GM12878 (cell line): ENCODE results near the gene DIS3L2. TPM values are rescaled to one million over a fixed set of nuclear protein-coding genes. Genes with fewer than 3 reads are reported as not detected.

Experiments used
- ATAC-seq: fragments of 200-7000 bp; cut with Tn5 transposase; 3 replicates; pipeline ENCODE4 v1.9.1; 2020; ENCODE audit warnings: mild to moderate bottlenecking, moderate library complexity
- BruUV-seq: library from RNA; stranded (reverse); fragments of 400-500 nt; replicated peaks from 2 replicates; lab custom pipeline; 2021; lab: Mats Ljungman, UMichigan
- CTCF ChIA-PET: fragments of 300-600 bp; sonication (Branson Sonifier 250); formaldehyde crosslinking; extraction: SDS; loops from one replicate; lab custom pipeline; 2021; ENCODE audit warnings: inconsistent platforms; lab: Yijun Ruan, JAX
- POLR2A ChIA-PET: fragments of 350-600 bp; formaldehyde crosslinking; extraction: SDS; loops from one replicate; lab custom pipeline; 2021; ENCODE audit warnings: inconsistent platforms; lab: Charles Lee
- RAD21 ChIA-PET: fragments of 300-600 bp; sonication (Branson Sonifier 250); formaldehyde crosslinking; loops from one replicate; lab custom pipeline; 2023; ENCODE audit warnings: antibody characterized with exemption; ENCODE audit not compliant: unreplicated experiment; lab: Charles Lee
- SMC1A ChIA-PET: fragments of 300-600 bp; sonication (Branson Sonifier 250); formaldehyde crosslinking; loops from one replicate; lab custom pipeline; 2023; ENCODE audit not compliant: unreplicated experiment, uncharacterized antibody; lab: Charles Lee
- DNase-seq: peaks from one replicate; pipeline ENCODE4 v3.0.0-alpha.2; 2011; ENCODE audit warnings: low read depth, low spot score
- FAIRE-seq: peaks from 3 replicates; lab custom pipeline; 2011; peaks lifted over from hg19 to GRCh38; lab: Jason Lieb, UNC
- H2AFZ ChIP-seq: 2 replicates; pipeline ENCODE4 v1.6.0; 2011; ENCODE audit warnings: low read depth, low read length, control low read depth; ENCODE audit not compliant: control insufficient read depth
- H3K27ac ChIP-seq: 2 replicates; pipeline ENCODE4 v1.5.1; 2011; ENCODE audit warnings: control low read depth; ENCODE audit not compliant: control insufficient read depth, insufficient read depth
- H3K27me3 ChIP-seq, 2 experiments: replicated peaks in 1 of 2; 2 replicates each; pipeline versions ENCODE4 v1.6.0 to v1.6.1; 2011; ENCODE audit warnings: low read length in 1 of 2; ENCODE audit not compliant: control insufficient read depth in 2 of 2, insufficient read depth in 2 of 2
- H3K36me3 ChIP-seq, 2 experiments: 2 replicates each; pipeline ENCODE4 v1.5.1; 2011; ENCODE audit warnings: low read length in 1 of 2; ENCODE audit not compliant: control insufficient read depth in 2 of 2, insufficient read depth in 2 of 2
- H3K4me1 ChIP-seq: 2 replicates; pipeline ENCODE4 v1.6.1; 2011; ENCODE audit warnings: mild to moderate bottlenecking, low read length, moderate library complexity, mixed read lengths; ENCODE audit not compliant: control insufficient read depth, insufficient read depth
- H3K4me2 ChIP-seq: 2 replicates; pipeline ENCODE4 v1.6.0; 2011; ENCODE audit warnings: control low read depth; ENCODE audit not compliant: control insufficient read depth, insufficient read depth
- H3K4me3 ChIP-seq: fragments of 200-600 bp; sonication (generic); 2 replicates; pipeline ENCODE4 v1.5.1; 2016
- H3K79me2 ChIP-seq: 2 replicates; pipeline ENCODE4 v1.6.0; 2011; ENCODE audit warnings: low read length; ENCODE audit not compliant: control insufficient read depth, insufficient read depth
- H3K9ac ChIP-seq: 2 replicates; pipeline ENCODE4 v1.8.0; 2011; ENCODE audit warnings: low read length, control low read depth, mixed read lengths; ENCODE audit not compliant: control insufficient read depth, insufficient read depth
- H3K9me3 ChIP-seq: replicated peaks from 3 replicates; pipeline ENCODE4 v1.5.1; 2011; ENCODE audit warnings: mild to moderate bottlenecking, low read length; ENCODE audit not compliant: control insufficient read depth, insufficient read depth
- H4K20me1 ChIP-seq: 2 replicates; pipeline ENCODE4 v1.6.0; 2011; ENCODE audit not compliant: control insufficient read depth, insufficient read depth
- CBX3 ChIP-seq: fragments of 200-600 bp; sonication (generic); IDR thresholded peaks from 2 replicates; pipeline ENCODE4 v1.6.1; 2016; ENCODE audit warnings: low read depth, borderline replicate concordance
- HDAC6 ChIP-seq: fragments of 200-600 bp; sonication (generic); IDR thresholded peaks from one replicate; pipeline ENCODE4 v1.8.0; 2017; ENCODE audit warnings: antibody characterized with exemption; ENCODE audit not compliant: unreplicated experiment
- IKZF2 ChIP-seq, 2 experiments: fragments of 450-650 bp; IDR thresholded peaks; 2 replicates each; pipeline ENCODE4 v1.6.1; 2017; ENCODE audit warnings: mild to moderate bottlenecking in 2 of 2, moderate library complexity in 2 of 2
- NFIC ChIP-seq: IDR thresholded peaks from 2 replicates; pipeline ENCODE4 v1.6.1; 2012; ENCODE audit warnings: low read depth, mild to moderate bottlenecking, inconsistent platforms, low read length, moderate library complexity
- PAX5 ChIP-seq: IDR thresholded peaks from 2 replicates; pipeline ENCODE4 v1.6.1; 2011; ENCODE audit warnings: low read depth, low read length, borderline replicate concordance
- POU2F2 ChIP-seq: IDR thresholded peaks from 3 replicates; pipeline ENCODE4 v1.6.1; 2011; ENCODE audit warnings: low read depth, mild to moderate bottlenecking, low read length, borderline replicate concordance
- RAD21 ChIP-seq: IDR thresholded peaks from 2 replicates; pipeline ENCODE4 v1.6.1; 2011; ENCODE audit warnings: mild to moderate bottlenecking, low read depth, low read length, moderate library complexity; ENCODE audit not compliant: insufficient read depth
- RBBP5 ChIP-seq: fragments of 200-600 bp; sonication (generic); conservative IDR thresholded peaks from 2 replicates; pipeline ENCODE4 v1.6.1; 2016
- SMAD1 ChIP-seq: fragments of 450-650 bp; IDR thresholded peaks from 2 replicates; pipeline ENCODE4 v1.6.1; 2018; ENCODE audit warnings: mild to moderate bottlenecking, low read depth; ENCODE audit not compliant: partially characterized antibody
- SMC3 ChIP-seq: IDR thresholded peaks from 2 replicates; pipeline ENCODE4 v1.6.1; 2011; ENCODE audit warnings: low read length, improper control_type of control experiment, borderline replicate concordance
- SREBF1 ChIP-seq: IDR thresholded peaks from 2 replicates; pipeline ENCODE4 v1.6.1; 2012; ENCODE audit warnings: mild to moderate bottlenecking, low read length
- TCF12 ChIP-seq: IDR thresholded peaks from 2 replicates; pipeline ENCODE4 v1.6.1; 2011; ENCODE audit warnings: low read depth, mild to moderate bottlenecking, low read length
- TCF3 ChIP-seq: IDR thresholded peaks from 2 replicates; pipeline ENCODE4 v1.6.1; 2012; ENCODE audit warnings: low read depth, mild to moderate bottlenecking, low read length, borderline replicate concordance; ENCODE audit not compliant: insufficient read depth
- TCF7 ChIP-seq: IDR thresholded peaks from 2 replicates; pipeline ENCODE4 v1.6.1; 2014; ENCODE audit warnings: antibody characterized with exemption, borderline replicate concordance
- YY1 ChIP-seq: IDR thresholded peaks from 2 replicates; pipeline ENCODE4 v1.6.1; 2011; ENCODE audit warnings: low read depth, mild to moderate bottlenecking, low read length
- ZNF384 ChIP-seq: IDR thresholded peaks from 2 replicates; pipeline ENCODE4 v1.6.1; 2012; ENCODE audit warnings: low read depth, mild to moderate bottlenecking, low read length, improper control_type of control experiment, borderline replicate concordance
- ZNF622 ChIP-seq: fragments of 450-650 bp; IDR thresholded peaks from 2 replicates; pipeline ENCODE4 v1.6.1; 2017; ENCODE audit warnings: mild to moderate bottlenecking, inconsistent platforms
- WGBS: methylation state at CpG from one replicate; pipeline ENCODE4 v1.1.6; 2016; ENCODE audit warnings: low lambda C conversion rate; ENCODE audit not compliant: insufficient replicate concordance, insufficient coverage; ENCODE audit errors: missing lambda C conversion rate; 5-methylcytosine and 5-hydroxymethylcytosine counted together
- in situ Hi-C: fragments of 300-500 bp; cut with MboI; formaldehyde crosslinking; loops from 9 replicates; pipeline ENCODE4 v1.14.3; 2018; ENCODE audit warnings: mixed read lengths
- intact Hi-C: fragments of 100-400 bp; cut with micrococcal nuclease; formaldehyde crosslinking; loops from one replicate; pipeline ENCODE4 v1.14.2; 2022; ENCODE audit not compliant: unreplicated experiment
- polyA plus RNA-seq, 11 experiments: library from polyadenylated mRNA; depleted of rRNA in 4 of 11; unstranded in 6 of 11; stranded (reverse) in 5 of 11; fragments of >200 nt; fragmentation: Nextera tagmentation in 4 of 11; fragmentation: Illumina TruSeq in 1 of 11; extraction: Ambion mirVana in 4 of 11; extraction: Trizol in 1 of 11; gene quantifications; 1 replicate in 1 of 11; 2 replicates in 10 of 11; pipeline versions ENCODE4 v1.2.1 to v1.2.3, GENCODE V29; 2011 to 2016; ENCODE audit warnings: inconsistent platforms in 2 of 11, missing spikeins in 2 of 11, low read depth in 1 of 11
- total RNA-seq, 4 experiments: library from RNA; depleted of rRNA in 3 of 4; stranded (reverse); fragments of >200 nt in 3 of 4; fragmentation: Illumina TruSeq in 1 of 4; extraction: Trizol in 1 of 4; gene quantifications; 2 replicates each; pipeline versions ENCODE4 v1.2.1 to v1.2.3, GENCODE V29; 2013 to 2021
- TF ChIP-seq, protein P1 (sequence below): IDR thresholded peaks from 2 replicates; pipeline ENCODE4 v1.6.1; 2012; ENCODE audit warnings: low read depth, low read length, improper control_type of control experiment
- TF ChIP-seq, protein P2 (sequence below), 3 experiments: IDR thresholded peaks in 2 of 3; conservative IDR thresholded peaks in 1 of 3; 2 replicates each; pipeline ENCODE4 v1.5.1; 2011; ENCODE audit warnings: low read depth in 3 of 3, low read length in 3 of 3, mild to moderate bottlenecking in 3 of 3, control low read depth in 2 of 3, moderate library complexity in 2 of 3, inconsistent platforms in 1 of 3, mixed read lengths in 1 of 3; ENCODE audit not compliant: control insufficient read depth in 2 of 3, insufficient read depth in 1 of 3; ENCODE audit errors: extremely low read depth in 1 of 3

DIS3L2 gene
- total and polyA plus RNA-seq, 10 of the 15 experiments (the other 5 are each of a cell fraction or from before 2014, with no cell fraction given) = 3.5 to 27.1 (median 16.0) TPM

DNA sequence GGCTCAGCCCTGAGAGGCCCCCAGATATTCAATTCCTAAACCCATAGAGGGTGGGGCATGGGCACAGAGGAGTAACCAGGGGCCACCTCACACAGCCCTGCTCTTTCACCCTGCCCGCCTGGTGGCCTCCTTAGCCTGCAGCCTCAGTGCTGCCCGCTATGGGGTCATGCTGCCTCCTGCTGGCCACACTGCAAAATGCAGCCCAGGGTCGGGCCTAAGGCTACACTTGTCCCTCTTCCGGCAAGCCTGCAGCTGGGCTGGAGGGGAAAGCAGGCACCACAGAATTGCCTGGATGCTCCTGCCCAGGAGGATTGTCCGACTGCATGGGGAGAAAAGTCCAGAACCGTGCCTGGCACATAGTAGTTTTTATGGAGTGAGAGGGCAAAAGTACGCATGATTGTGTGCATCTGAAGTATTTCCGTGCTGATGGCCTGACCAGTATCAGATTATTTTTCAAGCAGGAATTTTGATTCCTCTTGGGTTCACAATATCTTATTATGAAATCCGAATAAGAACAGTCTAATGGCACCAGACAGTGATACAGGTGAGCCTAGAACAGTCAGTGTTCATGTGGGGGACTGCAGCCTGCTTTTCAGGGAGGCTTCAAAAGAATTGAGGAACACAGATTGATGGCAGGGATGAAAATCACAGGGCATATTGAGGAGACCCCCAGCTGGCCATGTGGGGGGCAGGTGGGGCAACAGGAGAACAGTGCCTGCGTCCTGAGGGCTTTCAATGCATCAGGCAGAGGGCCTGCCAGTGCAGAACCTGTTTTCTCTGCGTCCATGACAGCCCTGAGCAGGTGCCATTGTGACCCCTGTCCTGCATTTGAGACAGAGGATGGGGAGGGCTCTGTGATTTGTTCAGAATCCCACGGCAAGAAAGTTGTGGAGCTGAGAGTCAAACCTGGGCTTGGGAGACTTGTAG lies 365.9 kb downstream of the DIS3L2 start:
- Histone ChIP-seq H3K9me3 (no peaks in the 10 kb centered on the region), H3K4me2 (no peak overlapping the region; the same call in 1 of the 2 replicates), H3K4me3 (no peak overlapping the region), H3K9ac (no peak overlapping the region), H3K27me3 (no peaks in the 10 kb centered on the region)
- RAD21 ChIA-PET = interaction anchor here (0.9 to 1.4 kb wide), 2 partner anchors 404 to 426 kb away, joined by 3 to 4 read pairs; no protein-coding TSS in a partner anchor
- intact Hi-C loops = loop anchor here (1.0 to 10.0 kb wide), 3 partner anchors 183 to 421 kb away; no protein-coding TSS in a partner anchor
- DNase-seq = no peak
- CTCF ChIA-PET = interaction anchor here (0.8 to 4.7 kb wide), 16 partner anchors 9 to 428 kb away, joined by 3 to 33 read pairs (median 4); no protein-coding TSS in a partner anchor
- TF ChIP-seq NFIC (no peak), ZNF384 (no peak), PAX5 (no peak), ZNF622 (no peak), RBBP5 (no peak), YY1 (0 out of 2 replicates have a peak, but pooled peaks have one; percentile 36), SMC3 (peak; percentile 41; the same call in 1 of the 2 replicates), SREBF1 (no peak), CBX3 (no peak), TCF7 (no peak), TCF12 (no peak), SMAD1 (no peak), TCF3 (no peak), IKZF2 (IDR thresholded peaks at IDR 0.05) (no peak), POU2F2 (no peak), RAD21 (peak; percentile 81), HDAC6 (no peak)
- TF ChIP-seq, protein P1, sequence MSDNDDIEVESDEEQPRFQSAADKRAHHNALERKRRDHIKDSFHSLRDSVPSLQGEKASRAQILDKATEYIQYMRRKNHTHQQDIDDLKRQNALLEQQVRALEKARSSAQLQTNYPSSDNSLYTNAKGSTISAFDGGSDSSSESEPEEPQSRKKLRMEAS = no peak
- TF ChIP-seq, protein P2, sequence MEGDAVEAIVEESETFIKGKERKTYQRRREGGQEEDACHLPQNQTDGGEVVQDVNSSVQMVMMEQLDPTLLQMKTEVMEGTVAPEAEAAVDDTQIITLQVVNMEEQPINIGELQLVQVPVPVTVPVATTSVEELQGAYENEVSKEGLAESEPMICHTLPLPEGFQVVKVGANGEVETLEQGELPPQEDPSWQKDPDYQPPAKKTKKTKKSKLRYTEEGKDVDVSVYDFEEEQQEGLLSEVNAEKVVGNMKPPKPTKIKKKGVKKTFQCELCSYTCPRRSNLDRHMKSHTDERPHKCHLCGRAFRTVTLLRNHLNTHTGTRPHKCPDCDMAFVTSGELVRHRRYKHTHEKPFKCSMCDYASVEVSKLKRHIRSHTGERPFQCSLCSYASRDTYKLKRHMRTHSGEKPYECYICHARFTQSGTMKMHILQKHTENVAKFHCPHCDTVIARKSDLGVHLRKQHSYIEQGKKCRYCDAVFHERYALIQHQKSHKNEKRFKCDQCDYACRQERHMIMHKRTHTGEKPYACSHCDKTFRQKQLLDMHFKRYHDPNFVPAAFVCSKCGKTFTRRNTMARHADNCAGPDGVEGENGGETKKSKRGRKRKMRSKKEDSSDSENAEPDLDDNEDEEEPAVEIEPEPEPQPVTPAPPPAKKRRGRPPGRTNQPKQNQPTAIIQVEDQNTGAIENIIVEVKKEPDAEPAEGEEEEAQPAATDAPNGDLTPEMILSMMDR (IDR thresholded peaks at IDR 0.05 in 2 of 3, conservative IDR thresholded peaks at IDR 0.05 in 1 of 3; ENCODE audit: control insufficient read depth in 2 of 3, extremely low read depth in 1 of 3, insufficient read depth in 1 of 3, low read depth in 3 of 3, low read length in 3 of 3) = peak; percentile 61 to 84 (median 81)
- TF ChIP-seq, all 136 proteins: peak for 4
- Histone ChIP-seq H3K27ac (no peak overlapping the region), H3K36me3 (no peaks in the 10 kb centered on the region), H3K4me1 (peaks cover 10% of the 10 kb centered on the region), H4K20me1 (no peaks in the 10 kb centered on the region), H3K79me2 (no peaks in the 10 kb centered on the region), H2AFZ (no peak overlapping the region)
- ChIA-PET POLR2A (no interaction called here), SMC1A (interaction anchor here (1.1 to 2.0 kb wide), 2 partner anchors 403 to 420 kb away, joined by 3 to 4 read pairs; no protein-coding TSS in a partner anchor)
- no TSS peak for BruUV-seq
- in situ Hi-C loops = loop anchor here (5.0 kb wide), 1 partner anchor 420 kb away; no protein-coding TSS in a partner anchor
- FAIRE-seq (no peak), ATAC-seq (peak; percentile 90)
- 27% methylated on average over 12 of the region's 12 CpGs for WGBS
